OCI-LY7 (cell line): ENCODE data around the gene NUP188. TPM values are rescaled to one million over a fixed set of nuclear protein-coding genes. Genes with fewer than 3 reads are reported as not detected.
"Not testable (repeated sequence)": the region's sequence is repeated elsewhere in the genome, so short reads cannot be mapped to it uniquely, and the experiment has no call there.

ENCODE experiments used
- BruUV-seq: library from RNA; stranded (reverse); fragments of 400-500 nt; replicated peaks from 2 replicates; lab custom pipeline; 2021; lab: Mats Ljungman, UMichigan
- CTCF ChIA-PET: fragments of 300-600 bp; sonication (Branson Sonifier 250); formaldehyde crosslinking; loops from one replicate; lab custom pipeline; 2022; ENCODE audit warnings: antibody characterized with exemption; ENCODE audit not compliant: unreplicated experiment; lab: Charles Lee
- POLR2A ChIA-PET: fragments of 300-600 bp; sonication (Branson Sonifier 250); formaldehyde crosslinking; loops from one replicate; lab custom pipeline; 2022; ENCODE audit warnings: antibody characterized with exemption; lab: Charles Lee
- DNase-seq: peaks from one replicate; pipeline ENCODE4 v3.0.0-alpha.2; 2015; ENCODE audit warnings: low spot score
- H2AFZ ChIP-seq: fragments of 200-600 bp; sonication (generic), shearing (Covaris generic); 2 replicates; pipeline ENCODE4 v1.6.1; 2014; ENCODE audit warnings: mild to moderate bottlenecking, antibody characterized with exemption, low read length, moderate library complexity
- H3K27ac ChIP-seq: fragments of 200-600 bp; sonication (generic); 2 replicates; pipeline ENCODE4 v1.5.1; 2014; ENCODE audit warnings: mixed run types, low read depth, mild to moderate bottlenecking, moderate library complexity, low read length, inconsistent platforms; ENCODE audit not compliant: poor library complexity, severe bottlenecking
- H3K36me3 ChIP-seq: fragments of 200-600 bp; sonication (generic); 2 replicates; pipeline ENCODE4 v1.6.1; 2014; ENCODE audit warnings: mild to moderate bottlenecking, antibody characterized with exemption, low read length, moderate library complexity, mixed read lengths; ENCODE audit not compliant: insufficient read depth
- H3K4me1 ChIP-seq: fragments of 200-600 bp; sonication (generic); 2 replicates; pipeline ENCODE4 v1.5.1; 2014; ENCODE audit warnings: mild to moderate bottlenecking, low read length; ENCODE audit not compliant: insufficient read depth, poor library complexity, severe bottlenecking
- H3K4me2 ChIP-seq: fragments of 200-600 bp; sonication (generic); 2 replicates; pipeline ENCODE4 v1.6.1; 2014; ENCODE audit warnings: mild to moderate bottlenecking, low read length
- H3K4me3 ChIP-seq: fragments of 200-600 bp; sonication (generic); 2 replicates; pipeline ENCODE4 v1.5.1; 2014; ENCODE audit warnings: mild to moderate bottlenecking, low read depth, low read length; ENCODE audit not compliant: poor library complexity, severe bottlenecking
- H3K79me2 ChIP-seq: fragments of 200-600 bp; sonication (generic); 2 replicates; pipeline ENCODE4 v1.6.1; 2016; ENCODE audit warnings: low read depth, mild to moderate bottlenecking, low read length, moderate library complexity, mixed read lengths; ENCODE audit not compliant: insufficient read depth
- H3K9me2 ChIP-seq: fragments of 200-600 bp; sonication (generic); 2 replicates; pipeline ENCODE4 v1.6.1; 2016; ENCODE audit warnings: mild to moderate bottlenecking, low read length, mixed read lengths; ENCODE audit not compliant: insufficient read depth
- H3K9me3 ChIP-seq: fragments of 200-600 bp; sonication (generic); 2 replicates; pipeline ENCODE4 v1.6.1; 2014; ENCODE audit warnings: mild to moderate bottlenecking, mixed run types, low read length, mixed read lengths
- H4K20me1 ChIP-seq: fragments of 200-600 bp; sonication (generic); 2 replicates; pipeline ENCODE4 v1.6.1; 2014; ENCODE audit warnings: mild to moderate bottlenecking, antibody characterized with exemption, low read length, moderate library complexity, mixed read lengths; ENCODE audit not compliant: insufficient read depth
- CTCF ChIP-seq: fragments of 200-600 bp; sonication (generic); conservative IDR thresholded peaks from 2 replicates; pipeline ENCODE4 v1.5.1; 2014; ENCODE audit warnings: mild to moderate bottlenecking, antibody characterized with exemption, low read length, moderate library complexity, mixed read lengths
- EZH2phosphoT487 ChIP-seq: fragments of 200-600 bp; sonication (generic); IDR thresholded peaks from 2 replicates; pipeline ENCODE4 v1.6.1; 2018; ENCODE audit warnings: low read depth, borderline replicate concordance, mild to moderate bottlenecking, mixed run types, antibody characterized with exemption, low read length, moderate library complexity, mixed read lengths
- intact Hi-C: fragments of 100-400 bp; cut with micrococcal nuclease; formaldehyde crosslinking; loops from one replicate; pipeline ENCODE4 v1.10.0; 2022; ENCODE audit not compliant: unreplicated experiment
- total RNA-seq, 2 experiments: library from RNA; depleted of rRNA in 1 of 2; stranded (reverse); fragments of >200 nt in 1 of 2; shearing (Covaris generic) in 1 of 2; gene quantifications; 2 replicates each; pipeline ENCODE4 v1.2.3, GENCODE V29; 2014 to 2022

NUP188 gene
- total RNA-seq, 2 experiments from 2014 or later = 73.6 to 83.8 TPM

GRCh38 chr9:128943832-128944620 lies 3.5 kb upstream of the NUP188 start:
- DNase-seq = no peak
- CTCF ChIA-PET = no interaction called here
- Histone ChIP-seq H4K20me1 (no peaks in the 10 kb centered on the region), H3K4me3 (no peak overlapping the region), H3K9me2 (no peaks in the 10 kb centered on the region), H3K4me1 (peaks cover 13% of the 10 kb centered on the region), H3K79me2 (peaks cover 12% of the 10 kb centered on the region; the same call in 1 of the 2 replicates), H2AFZ (no peak overlapping the region), H3K36me3 (peaks cover 7% of the 10 kb centered on the region), H3K27ac (no peak overlapping the region), H3K9me3 (no peaks in the 10 kb centered on the region), H3K4me2 (no peak overlapping the region)
- POLR2A ChIA-PET = interaction anchor here (0.6 kb wide), 1 partner anchor 16 kb away, joined by 3 read pairs; no protein-coding TSS in a partner anchor
- intact Hi-C loops = no loop called here
- no peak for TF ChIP-seq EZH2phosphoT487
- TF ChIP-seq CTCF = no peak
- no TSS peak for BruUV-seq

GRCh38 chr9:128944966-128945365 lies 2.5 kb upstream of the NUP188 start:
- CTCF ChIA-PET = not testable (repeated sequence)

GRCh38 chr9:128945798-128946501 lies 1.5 kb upstream of the NUP188 start:
- H3K79me2 ChIP-seq = peaks cover 14% of the 10 kb centered on the region; the same call in 1 of the 2 replicates
- peaks cover 27% of the 10 kb centered on the region for H3K36me3 ChIP-seq
- BruUV-seq = no TSS peak
- no peaks in the 10 kb centered on the region for H3K9me3 ChIP-seq
- POLR2A ChIA-PET = no interaction called here
- H2AFZ ChIP-seq = no peak overlapping the region
- peak overlapping the region; percentile 82 for H3K4me2 ChIP-seq
- peaks cover 14% of the 10 kb centered on the region for H3K4me1 ChIP-seq
- peak overlapping the region; percentile 95 for H3K4me3 ChIP-seq
- no peaks in the 10 kb centered on the region for H3K9me2 ChIP-seq
- no peak overlapping the region for H3K27ac ChIP-seq
- intact Hi-C loops = loop anchor here (5.0 kb wide), 1 partner anchor 84 kb away; no protein-coding TSS in a partner anchor
- no peaks in the 10 kb centered on the region for H4K20me1 ChIP-seq
- no peak for TF ChIP-seq EZH2phosphoT487
- no peak for TF ChIP-seq CTCF
- DNase-seq = no peak
- CTCF ChIA-PET = no interaction called here

More at GRCh38 chr9:128944966-128945365, 2.5 kb upstream of the NUP188 start:
- intact Hi-C loops = loop anchor here (5.0 kb wide), 1 partner anchor 83 kb away; no protein-coding TSS in a partner anchor
- H3K4me3 ChIP-seq, H3K9me3 ChIP-seq, H3K4me2 ChIP-seq, BruUV-seq, DNase-seq, H2AFZ ChIP-seq, H3K27ac ChIP-seq, H3K9me2 ChIP-seq, H4K20me1 ChIP-seq, POLR2A ChIA-PET: not testable (repeated sequence)
- Histone ChIP-seq H3K36me3 (peaks cover 17% of the 10 kb centered on the region), H3K4me1 (peaks cover 14% of the 10 kb centered on the region), H3K79me2 (peaks cover 14% of the 10 kb centered on the region; the same call in 1 of the 2 replicates)
